ENCODE data around the gene MRPL37.

MRPL37 gene

DNA sequence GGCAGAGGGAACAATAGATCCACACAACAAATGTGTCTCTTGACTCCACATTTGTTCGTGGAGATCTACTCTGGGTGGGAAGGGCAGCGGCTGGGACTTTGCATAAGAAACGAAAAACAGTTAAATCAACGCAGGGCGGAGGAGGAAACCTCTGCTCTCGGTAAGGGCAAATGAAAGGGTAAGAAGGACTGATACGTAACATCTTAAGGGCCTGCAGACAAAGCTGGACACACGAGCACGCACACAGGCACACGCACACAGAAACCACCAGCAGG, 57.3 kb downstream of the MRPL37 start:
- Histone ChIP-seq H3K4me3 (replicated peaks; ENCODE audit: low read depth, low read length) (no peak overlapping the region), H3K36me3 (ENCODE audit: control insufficient read depth, insufficient read depth, low read length) (peaks cover 2% of the 10 kb centered on the region; the same call in 1 of the 2 replicates), H3K27me3 (replicated peaks; ENCODE audit: control insufficient read depth, insufficient read depth, low read length) (no peaks in the 10 kb centered on the region)
- DNase-seq (ENCODE audit: extremely low read depth, insufficient read length): no peak
- TF ChIP-seq, protein P1, sequence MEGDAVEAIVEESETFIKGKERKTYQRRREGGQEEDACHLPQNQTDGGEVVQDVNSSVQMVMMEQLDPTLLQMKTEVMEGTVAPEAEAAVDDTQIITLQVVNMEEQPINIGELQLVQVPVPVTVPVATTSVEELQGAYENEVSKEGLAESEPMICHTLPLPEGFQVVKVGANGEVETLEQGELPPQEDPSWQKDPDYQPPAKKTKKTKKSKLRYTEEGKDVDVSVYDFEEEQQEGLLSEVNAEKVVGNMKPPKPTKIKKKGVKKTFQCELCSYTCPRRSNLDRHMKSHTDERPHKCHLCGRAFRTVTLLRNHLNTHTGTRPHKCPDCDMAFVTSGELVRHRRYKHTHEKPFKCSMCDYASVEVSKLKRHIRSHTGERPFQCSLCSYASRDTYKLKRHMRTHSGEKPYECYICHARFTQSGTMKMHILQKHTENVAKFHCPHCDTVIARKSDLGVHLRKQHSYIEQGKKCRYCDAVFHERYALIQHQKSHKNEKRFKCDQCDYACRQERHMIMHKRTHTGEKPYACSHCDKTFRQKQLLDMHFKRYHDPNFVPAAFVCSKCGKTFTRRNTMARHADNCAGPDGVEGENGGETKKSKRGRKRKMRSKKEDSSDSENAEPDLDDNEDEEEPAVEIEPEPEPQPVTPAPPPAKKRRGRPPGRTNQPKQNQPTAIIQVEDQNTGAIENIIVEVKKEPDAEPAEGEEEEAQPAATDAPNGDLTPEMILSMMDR (IDR thresholded peaks at IDR 0.05; ENCODE audit: insufficient read depth, low read length, poor library complexity, severe bottlenecking): no peak

DNA sequence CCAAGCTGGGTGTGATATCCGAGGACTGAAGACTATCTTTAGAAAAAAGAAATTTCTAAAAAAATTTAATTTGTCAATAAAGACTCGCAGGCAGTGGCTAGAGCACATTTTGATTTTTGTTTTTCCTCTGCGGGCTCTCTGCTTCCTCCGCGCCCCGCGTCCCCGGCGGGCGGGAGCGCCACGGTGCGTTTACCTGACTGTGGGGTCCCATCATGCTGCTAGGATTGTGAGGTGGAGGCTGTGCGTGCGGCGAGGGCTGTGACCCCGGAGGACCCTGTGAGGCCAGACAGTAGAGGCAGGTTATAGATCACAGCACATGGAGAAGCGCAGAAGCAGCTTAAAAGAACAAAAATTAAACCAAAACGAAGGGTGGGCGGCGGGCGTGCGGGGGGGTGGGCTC, 57.9 kb downstream of the MRPL37 start:
- H3K36me3 ChIP-seq (ENCODE audit: control insufficient read depth, insufficient read depth, low read length): no peaks in the 10 kb centered on the region
- TF ChIP-seq, protein P1 (IDR thresholded peaks at IDR 0.05; ENCODE audit: insufficient read depth, low read length, poor library complexity, severe bottlenecking): no peak
- no peaks in the 10 kb centered on the region for H3K27me3 ChIP-seq (replicated peaks; ENCODE audit: control insufficient read depth, insufficient read depth, low read length)
- no peak overlapping the region for H3K4me3 ChIP-seq (replicated peaks; ENCODE audit: low read depth, low read length)
- no peak for DNase-seq (ENCODE audit: extremely low read depth, insufficient read length)

DNA sequence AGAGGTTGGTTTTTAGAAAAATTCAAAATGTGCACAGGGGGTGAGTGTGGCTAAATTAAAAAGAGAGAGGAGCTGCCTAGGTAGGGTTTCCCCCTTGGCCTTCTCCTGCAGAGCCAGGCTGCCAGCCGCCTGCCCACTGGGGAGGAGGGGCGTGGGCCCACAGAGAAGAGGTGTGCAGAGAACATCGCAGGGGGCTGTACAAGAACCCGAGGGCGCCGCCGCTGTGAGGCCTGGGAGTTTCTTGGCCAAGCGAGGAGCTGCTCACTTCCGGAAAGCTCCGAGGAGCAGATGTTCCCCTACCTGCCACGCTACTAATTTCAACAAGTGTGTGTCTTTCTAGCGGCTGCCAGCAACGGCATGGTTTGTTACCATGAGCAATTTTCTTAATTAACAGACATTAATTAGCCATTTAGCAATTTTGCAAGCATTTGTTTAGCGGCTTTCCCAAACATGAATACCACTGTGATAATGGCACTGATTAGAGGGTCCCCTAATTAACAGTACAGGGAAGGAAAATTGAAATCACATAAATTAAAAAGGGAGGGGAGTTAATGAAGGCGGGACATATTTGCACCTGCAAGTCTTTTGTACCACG, 59.7 kb downstream of the MRPL37 start:
- Histone ChIP-seq H3K27me3 (replicated peaks; ENCODE audit: control insufficient read depth, insufficient read depth, low read length) (no peaks in the 10 kb centered on the region), H3K4me3 (replicated peaks; ENCODE audit: low read depth, low read length) (no peak overlapping the region), H3K36me3 (ENCODE audit: control insufficient read depth, insufficient read depth, low read length) (no peaks in the 10 kb centered on the region)
- TF ChIP-seq, protein P1 (IDR thresholded peaks at IDR 0.05; ENCODE audit: insufficient read depth, low read length, poor library complexity, severe bottlenecking): no peak
- DNase-seq (ENCODE audit: extremely low read depth, insufficient read length): no peak

GRCh38 chr1:54260810-54261209, 60.8 kb downstream of the MRPL37 start:
- Histone ChIP-seq H3K27me3 (replicated peaks; ENCODE audit: control insufficient read depth, insufficient read depth, low read length) (no peaks in the 10 kb centered on the region), H3K4me3 (replicated peaks; ENCODE audit: low read depth, low read length) (no peak overlapping the region), H3K36me3 (ENCODE audit: control insufficient read depth, insufficient read depth, low read length) (no peaks in the 10 kb centered on the region; the same call in 1 of the 2 replicates)
- TF ChIP-seq, protein P1 (IDR thresholded peaks at IDR 0.05; ENCODE audit: insufficient read depth, low read length, poor library complexity, severe bottlenecking): no peak
- DNase-seq (ENCODE audit: extremely low read depth, insufficient read length): no peak

DNA sequence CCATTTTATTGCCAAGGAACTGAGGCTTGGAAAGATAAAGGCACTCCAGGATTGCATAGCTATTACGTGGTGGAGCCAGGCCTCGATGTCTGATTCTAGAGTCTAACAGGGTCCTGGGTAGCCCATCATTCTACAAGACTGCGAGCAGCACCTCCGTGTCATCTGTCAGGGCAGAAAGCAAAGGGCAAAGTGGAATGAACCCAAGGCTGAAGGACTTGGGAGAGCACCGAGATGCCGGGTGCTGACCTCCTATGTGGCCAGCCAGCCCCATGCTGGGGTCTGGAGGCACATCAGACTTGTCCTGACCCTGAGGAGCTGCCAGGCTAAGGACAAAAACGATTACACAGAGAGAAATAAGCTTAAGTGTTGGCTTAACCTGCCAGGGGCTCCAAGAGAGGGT, 62.3 kb downstream of the MRPL37 start:
- Histone ChIP-seq H3K4me3 (replicated peaks; ENCODE audit: low read depth, low read length) (no peak overlapping the region), H3K36me3 (ENCODE audit: control insufficient read depth, insufficient read depth, low read length) (no peaks in the 10 kb centered on the region; the same call in 1 of the 2 replicates), H3K27me3 (replicated peaks; ENCODE audit: control insufficient read depth, insufficient read depth, low read length) (no peaks in the 10 kb centered on the region)
- TF ChIP-seq, protein P1 (IDR thresholded peaks at IDR 0.05; ENCODE audit: insufficient read depth, low read length, poor library complexity, severe bottlenecking): no peak
- DNase-seq (ENCODE audit: extremely low read depth, insufficient read length): no peak

Data from GM06990 (cell line).